Endothelial cell of umbilical vein (primary cell): ENCODE measurements around the gene SULT2B1. TPM values are rescaled to one million over a fixed set of nuclear protein-coding genes. Genes with fewer than 3 reads are reported as not detected.
A peak's percentile ranks its signal among the peaks of the same experiment; 100 is the strongest.

Experiments used
- BruUV-seq: library from RNA; stranded (reverse); fragments of 400-500 nt; replicated peaks from 2 replicates; lab custom pipeline; 2021; lab: Mats Ljungman, UMichigan
- CTCF ChIA-PET: fragments of 300-600, 350-600 bp; sonication (Branson Sonifier 250); formaldehyde crosslinking; loops from one replicate; lab custom pipeline; 2021; ENCODE audit warnings: antibody characterized with exemption, inconsistent platforms; lab: Charles Lee
- POLR2A ChIA-PET: fragments of 300-600, 350-600 bp; sonication (Branson Sonifier 250); formaldehyde crosslinking; loops from one replicate; lab custom pipeline; 2021; ENCODE audit warnings: antibody characterized with exemption, inconsistent platforms; lab: Charles Lee
- DNase-seq: peaks from one replicate; pipeline ENCODE4 v3.0.0-alpha.2; 2011; ENCODE audit warnings: low read depth, low spot score
- FAIRE-seq: peaks from 2 replicates; lab custom pipeline; 2011; peaks lifted over from hg19 to GRCh38; lab: Jason Lieb, UNC
- H2AFZ ChIP-seq: 2 replicates; pipeline ENCODE4 v1.6.0; 2012; ENCODE audit warnings: low read depth, low read length, control low read depth, inconsistent platforms
- H3K27ac ChIP-seq: 2 replicates; pipeline ENCODE4 v1.5.1; 2011; ENCODE audit warnings: low read depth, mild to moderate bottlenecking, control low read depth, low read length, moderate library complexity; ENCODE audit not compliant: insufficient read depth
- H3K27me3 ChIP-seq, 2 experiments: 2 replicates each; pipeline versions ENCODE4 v1.6.0 to v1.6.1; 2011; ENCODE audit warnings: low read length in 2 of 2, mixed read lengths in 1 of 2; ENCODE audit not compliant: control insufficient read depth in 2 of 2, insufficient read depth in 2 of 2
- H3K36me3 ChIP-seq, 2 experiments: 2 replicates in 1 of 2; 3 replicates in 1 of 2; pipeline ENCODE4 v1.5.1; 2011; ENCODE audit warnings: low read length in 2 of 2, mild to moderate bottlenecking in 1 of 2, moderate library complexity in 1 of 2; ENCODE audit not compliant: control insufficient read depth in 2 of 2, insufficient read depth in 2 of 2; ENCODE audit errors: extremely low read depth in 1 of 2
- H3K4me1 ChIP-seq: 3 replicates; pipeline ENCODE4 v1.5.1; 2011; ENCODE audit warnings: mild to moderate bottlenecking, low read length; ENCODE audit not compliant: control insufficient read depth, insufficient read depth; ENCODE audit errors: extremely low read depth
- H3K4me2 ChIP-seq: 2 replicates; pipeline ENCODE4 v1.6.1; 2011; ENCODE audit warnings: low read length, control low read depth, mixed read lengths; ENCODE audit not compliant: insufficient read depth
- H3K4me3 ChIP-seq, 3 experiments: fragments of 200-600 bp in 1 of 3; sonication (generic), shearing (Covaris generic) in 1 of 3; replicated peaks in 1 of 3; 2 replicates each; pipeline ENCODE4 v1.5.1; 2011 to 2016; ENCODE audit warnings: control low read depth in 3 of 3, low read length in 3 of 3, mild to moderate bottlenecking in 2 of 3, inconsistent platforms in 1 of 3, low read depth in 1 of 3, moderate library complexity in 1 of 3; ENCODE audit not compliant: insufficient read depth in 1 of 3
- H3K79me2 ChIP-seq: 2 replicates; pipeline ENCODE4 v1.6.0; 2012; ENCODE audit warnings: low read length, inconsistent platforms; ENCODE audit not compliant: control insufficient read depth, insufficient read depth
- H3K9ac ChIP-seq: replicated peaks from 2 replicates; pipeline ENCODE3; 2011; ENCODE audit warnings: low read length, control low read depth; ENCODE audit not compliant: insufficient read depth; ENCODE audit errors: extremely low read depth
- H3K9me1 ChIP-seq: replicated peaks from 3 replicates; pipeline ENCODE4 v1.6.0; 2011; ENCODE audit warnings: mild to moderate bottlenecking, low read length; ENCODE audit not compliant: control insufficient read depth, insufficient read depth; ENCODE audit errors: extremely low read depth
- H3K9me3 ChIP-seq: replicated peaks from 2 replicates; pipeline ENCODE4 v1.5.1; 2012; ENCODE audit warnings: low read length, inconsistent platforms; ENCODE audit not compliant: control insufficient read depth, insufficient read depth
- H4K20me1 ChIP-seq: replicated peaks from 2 replicates; pipeline ENCODE3; 2011; ENCODE audit warnings: mild to moderate bottlenecking, low read length; ENCODE audit not compliant: control insufficient read depth, insufficient read depth; ENCODE audit errors: extremely low read depth
- EZH2 ChIP-seq: IDR thresholded peaks from 2 replicates; pipeline ENCODE4 v1.6.1; 2012; ENCODE audit warnings: borderline replicate concordance, low read depth, mild to moderate bottlenecking, moderate library complexity, low read length, inconsistent platforms; ENCODE audit not compliant: severe bottlenecking
- FOS ChIP-seq: IDR thresholded peaks from 2 replicates; pipeline ENCODE4 v1.6.1; 2011; ENCODE audit warnings: mild to moderate bottlenecking, low read length, moderate library complexity, borderline replicate concordance; ENCODE audit not compliant: insufficient read depth
- GATA2 ChIP-seq: IDR thresholded peaks from 2 replicates; pipeline ENCODE4 v1.7.0; 2011; ENCODE audit warnings: low read depth, mild to moderate bottlenecking, moderate library complexity, mixed read lengths, low read length; ENCODE audit not compliant: insufficient read length, insufficient read depth
- JUN ChIP-seq: IDR thresholded peaks from 2 replicates; pipeline ENCODE4 v1.6.1; 2011; ENCODE audit warnings: borderline replicate concordance, low read depth; ENCODE audit not compliant: insufficient read length, insufficient read depth
- MYC ChIP-seq: IDR thresholded peaks from one replicate; pipeline ENCODE4 v1.6.1; 2011; ENCODE audit warnings: mild to moderate bottlenecking, low read depth, low read length
- POLR2A ChIP-seq: IDR thresholded peaks from 2 replicates; pipeline ENCODE4 v1.6.1; 2012; ENCODE audit warnings: low read depth, mild to moderate bottlenecking, control low read depth, low read length
- POLR2AphosphoS5 ChIP-seq: IDR thresholded peaks from 2 replicates; pipeline ENCODE4 v1.6.1; 2012; ENCODE audit warnings: low read depth, mild to moderate bottlenecking, control low read depth, low read length, moderate library complexity; ENCODE audit not compliant: insufficient read depth
- dilution Hi-C: fragments of 300-500 bp; cut with MboI; formaldehyde crosslinking; loops from one replicate; pipeline ENCODE4 v1.15.0; 2019; ENCODE audit warnings: low sequenced_read_pairs; ENCODE audit not compliant: extremely low pct_ligation_motif_present
- intact Hi-C: fragments of 100-400 bp; cut with micrococcal nuclease; formaldehyde crosslinking; loops from one replicate; pipeline ENCODE4 v1.10.0; 2022
- polyA plus RNA-seq, 4 experiments: library from polyadenylated mRNA; depleted of rRNA in 3 of 4; stranded (reverse) in 3 of 4; unstranded in 1 of 4; fragments of >200 nt; gene quantifications; 2 replicates each; pipeline versions ENCODE4 v1.2.1 to v1.2.3, GENCODE V29; 2011 to 2012; ENCODE audit warnings: missing spikeins in 1 of 4
- total RNA-seq: library from RNA; stranded (reverse); gene quantifications from 2 replicates; pipeline ENCODE4 v1.2.3, GENCODE V29; 2021
- TF ChIP-seq, protein P1 (sequence below): IDR thresholded peaks from 2 replicates; pipeline ENCODE4 v1.6.1; 2011; ENCODE audit not compliant: insufficient read depth, insufficient read length
- TF ChIP-seq, protein P2 (sequence below), 2 donors: IDR thresholded peaks; 1 replicate in 1 of 2; 2 replicates in 1 of 2; pipeline ENCODE4 v1.5.1; 2011; ENCODE audit warnings: low read length in 2 of 2, mild to moderate bottlenecking in 2 of 2, moderate library complexity in 2 of 2, control low read depth in 1 of 2, inconsistent platforms in 1 of 2, low read depth in 1 of 2; ENCODE audit not compliant: insufficient read depth in 1 of 2; ENCODE audit errors: extremely low read depth in 1 of 2

Gene SULT2B1
- total and polyA plus RNA-seq, 2 donors (not counting 3 experiments of a cell fraction or from before 2014, with no cell fraction given), result not detected

DNA sequence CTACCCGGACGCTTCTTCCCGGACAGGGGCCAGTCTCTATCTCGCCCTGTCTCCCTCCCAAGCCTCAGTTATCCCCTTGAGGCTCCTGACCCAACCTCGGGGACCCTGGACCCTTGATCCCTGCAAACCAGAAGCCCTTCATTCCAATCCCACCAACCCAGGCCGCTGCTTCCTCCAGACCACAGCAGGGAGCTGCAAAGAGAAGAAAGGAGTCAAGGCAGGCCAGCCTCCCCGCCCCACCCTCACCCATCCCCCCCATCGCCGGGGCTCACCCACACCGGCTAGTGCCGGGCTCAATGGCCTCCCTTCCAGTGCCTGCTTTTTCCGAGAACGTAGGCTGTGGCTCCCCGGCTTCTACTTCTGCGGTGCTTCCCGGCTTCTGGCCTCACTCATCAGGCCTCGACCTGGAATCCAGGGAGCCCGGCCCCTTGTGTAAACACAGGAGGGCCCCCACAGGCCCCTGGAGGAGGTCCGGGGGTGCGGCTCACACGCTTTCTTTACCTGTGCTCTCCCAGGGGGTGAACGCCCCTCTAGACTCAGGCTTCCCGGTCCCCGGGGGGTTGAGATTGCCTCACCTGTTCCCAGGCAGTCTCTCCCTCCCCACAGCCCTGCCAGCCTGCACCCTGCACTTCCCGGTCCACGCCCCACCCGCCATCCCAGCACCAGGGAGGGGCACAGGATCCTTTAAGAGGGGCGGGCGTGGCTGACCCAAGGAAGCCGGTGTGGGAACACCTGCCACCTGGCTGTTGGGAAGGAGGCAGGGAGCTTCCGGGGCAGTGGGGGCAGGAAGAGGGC, 62.7 kb downstream of the SULT2B1 start, which contains the start of gene FAM83E:
Gene FAM83E, minus strand, starts transcription at position 641 of the 795 bp plus-strand sequence. CDS start 1,704 bp downstream, outside the sequence.
- intact Hi-C loops (no loop called here), dilution Hi-C loops (no loop called here)
- FAIRE-seq, result peak; percentile 33
- Histone ChIP-seq H3K4me3 (no peak within 1 kb of the TSS), H3K4me1 (peaks cover 18% of the 10 kb centered on the region), H3K79me2 (peaks cover 34% of the 10 kb centered on the region), H3K9me3 (no peaks in the 10 kb centered on the region), H3K36me3 (peaks cover 19 to 24% of the 10 kb centered on the region in 2 experiments), H3K9me1 (no peaks in the 10 kb centered on the region), H2AFZ (no peak within 1 kb of the TSS), H3K9ac (no peak within 1 kb of the TSS), H3K4me2 (no peak within 1 kb of the TSS), H4K20me1 (no peaks in the 10 kb centered on the region), H3K27ac (no peak within 1 kb of the TSS), H3K27me3 (no peaks in the 10 kb centered on the region)
- TF ChIP-seq, protein P1, sequence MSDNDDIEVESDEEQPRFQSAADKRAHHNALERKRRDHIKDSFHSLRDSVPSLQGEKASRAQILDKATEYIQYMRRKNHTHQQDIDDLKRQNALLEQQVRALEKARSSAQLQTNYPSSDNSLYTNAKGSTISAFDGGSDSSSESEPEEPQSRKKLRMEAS, result no peak
- TF ChIP-seq JUN, result no peak
- TF ChIP-seq FOS, result no peak
- TF ChIP-seq POLR2A, result peak; percentile 17
- ChIA-PET CTCF (no interaction called here), POLR2A (no interaction called here)
- no peak for DNase-seq
- no TSS peak for BruUV-seq

DNA sequence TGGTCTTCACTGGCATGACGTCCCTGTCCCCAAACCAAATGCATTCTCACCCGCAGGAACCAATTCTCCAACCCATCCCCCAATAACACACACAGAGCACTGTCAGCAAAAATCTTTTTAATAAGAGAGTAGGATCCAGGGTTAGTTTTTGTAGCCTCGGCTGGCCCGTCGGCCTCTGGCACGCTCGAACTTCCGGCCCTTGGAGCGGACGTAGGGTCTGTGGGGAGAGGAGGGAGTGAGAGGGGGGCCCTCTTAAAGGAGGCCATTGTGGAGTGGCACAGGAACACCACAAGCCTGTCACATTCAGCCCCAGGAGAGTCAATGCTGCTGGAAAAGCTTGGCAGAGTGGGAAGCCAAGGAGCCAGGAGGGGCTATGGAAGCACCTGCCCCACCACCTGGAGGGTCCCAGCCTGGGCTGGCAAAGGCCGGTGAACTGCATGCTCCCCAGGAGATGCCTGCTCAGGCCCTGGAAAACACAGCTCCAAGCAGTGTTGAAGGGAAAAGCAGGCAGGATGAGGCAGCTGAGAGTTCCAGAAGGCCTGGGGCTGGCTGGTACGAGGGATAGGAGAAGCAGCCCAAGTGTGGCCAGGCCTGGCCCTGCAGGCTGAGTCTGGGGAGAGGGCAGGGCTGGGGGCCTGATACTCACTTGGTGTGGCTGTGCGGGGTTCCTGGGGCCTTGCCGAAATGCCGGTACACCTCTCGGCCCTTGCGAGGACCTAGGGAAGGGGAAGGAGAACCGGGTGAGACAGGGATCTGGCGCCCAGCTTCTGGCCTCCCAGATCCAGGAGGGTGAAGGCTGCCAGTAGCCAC, 63.5 kb downstream of the SULT2B1 start:
- DNase-seq (no peak), FAIRE-seq (no peak)
- intact Hi-C loops, result no loop called here
- Histone ChIP-seq H3K9me3 (no peaks in the 10 kb centered on the region), H3K9me1 (no peaks in the 10 kb centered on the region), H3K4me3 (no peak overlapping the region), H3K27me3 (no peaks in the 10 kb centered on the region), H3K27ac (no peak overlapping the region), H3K4me2 (no peak overlapping the region), H2AFZ (no peak overlapping the region), H3K36me3 (peaks cover 19 to 24% of the 10 kb centered on the region in 2 experiments), H3K4me1 (peaks cover 25% of the 10 kb centered on the region), H4K20me1 (no peaks in the 10 kb centered on the region), H3K9ac (no peak overlapping the region), H3K79me2 (peaks cover 38% of the 10 kb centered on the region)
- BruUV-seq, result no TSS peak
- TF ChIP-seq FOS, result no peak
- TF ChIP-seq GATA2, result no peak
- TF ChIP-seq, protein P2, sequence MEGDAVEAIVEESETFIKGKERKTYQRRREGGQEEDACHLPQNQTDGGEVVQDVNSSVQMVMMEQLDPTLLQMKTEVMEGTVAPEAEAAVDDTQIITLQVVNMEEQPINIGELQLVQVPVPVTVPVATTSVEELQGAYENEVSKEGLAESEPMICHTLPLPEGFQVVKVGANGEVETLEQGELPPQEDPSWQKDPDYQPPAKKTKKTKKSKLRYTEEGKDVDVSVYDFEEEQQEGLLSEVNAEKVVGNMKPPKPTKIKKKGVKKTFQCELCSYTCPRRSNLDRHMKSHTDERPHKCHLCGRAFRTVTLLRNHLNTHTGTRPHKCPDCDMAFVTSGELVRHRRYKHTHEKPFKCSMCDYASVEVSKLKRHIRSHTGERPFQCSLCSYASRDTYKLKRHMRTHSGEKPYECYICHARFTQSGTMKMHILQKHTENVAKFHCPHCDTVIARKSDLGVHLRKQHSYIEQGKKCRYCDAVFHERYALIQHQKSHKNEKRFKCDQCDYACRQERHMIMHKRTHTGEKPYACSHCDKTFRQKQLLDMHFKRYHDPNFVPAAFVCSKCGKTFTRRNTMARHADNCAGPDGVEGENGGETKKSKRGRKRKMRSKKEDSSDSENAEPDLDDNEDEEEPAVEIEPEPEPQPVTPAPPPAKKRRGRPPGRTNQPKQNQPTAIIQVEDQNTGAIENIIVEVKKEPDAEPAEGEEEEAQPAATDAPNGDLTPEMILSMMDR (IDR thresholded peaks at IDR 0.05; ENCODE audit: extremely low read depth in 1 of 2, insufficient read depth in 1 of 2, low read depth in 1 of 2, low read length in 2 of 2), result no peak
- no peak for TF ChIP-seq POLR2A
- TF ChIP-seq MYC, result no peak
- TF ChIP-seq, protein P1, result no peak
- TF ChIP-seq JUN, result no peak
- TF ChIP-seq EZH2, result no peak
- no peak for TF ChIP-seq POLR2AphosphoS5
- CTCF ChIA-PET, result no interaction called here
- dilution Hi-C loops, result no loop called here
- POLR2A ChIA-PET, result no interaction called here
